Peyer's patch (tissue), 4 donors: ENCODE results near the gene ATP8A1. TPM values are rescaled to one million over a fixed set of nuclear protein-coding genes. Genes with fewer than 3 reads are reported as not detected.
A peak's percentile ranks its signal among the peaks of the same experiment; 100 is the strongest.
"Not testable (repeated sequence)": the region's sequence is repeated elsewhere in the genome, so short reads cannot be mapped to it uniquely, and the experiment has no call there.

Experiments used
- DNase-seq, 3 donors: peaks; one replicate each; pipeline ENCODE4 v3.0.0-alpha.2; 2017 to 2019
- H3K27ac ChIP-seq, 4 donors: fragments of 200-600 bp; sonication (generic); one replicate each; pipeline ENCODE4 v1.5.1; 2016 to 2019
- H3K27me3 ChIP-seq, 2 donors: fragments of 200-600 bp; sonication (generic); one replicate each; pipeline ENCODE4 v1.5.1; 2019
- H3K36me3 ChIP-seq, 3 donors: fragments of 200-600 bp; sonication (generic); one replicate each; pipeline ENCODE4 v1.5.1; 2016 to 2019
- H3K4me1 ChIP-seq, 4 donors: fragments of 200-600 bp; sonication (generic); one replicate each; pipeline ENCODE4 v1.5.1; 2016 to 2019
- H3K4me3 ChIP-seq, 4 donors: fragments of 200-600 bp; sonication (generic); 1 replicate in 3 of 4; 2 replicates in 1 of 4; pipeline ENCODE4 v1.5.1; 2016 to 2019; ENCODE audit warnings: mild to moderate bottlenecking in 1 of 4
- H3K9me3 ChIP-seq, 4 donors: fragments of 200-600 bp; sonication (generic); one replicate each; pipeline ENCODE4 v1.5.1; 2016 to 2019; ENCODE audit warnings: mild to moderate bottlenecking in 1 of 4
- CTCF ChIP-seq, 6 experiments: fragments of 450-650 bp in 4 of 6; fragments of 200-600 bp in 2 of 6; sonication (generic) in 1 of 6; IDR thresholded peaks; one replicate each; pipeline ENCODE4 v1.5.1; 2017 to 2019; ENCODE audit warnings: antibody characterized with exemption in 6 of 6, mild to moderate bottlenecking in 3 of 6, moderate library complexity in 1 of 6
- POLR2A ChIP-seq, 2 donors: fragments of 450-650 bp; IDR thresholded peaks; one replicate each; pipeline ENCODE4 v1.5.1; 2017; ENCODE audit warnings: antibody characterized with exemption in 2 of 2, mild to moderate bottlenecking in 2 of 2, moderate library complexity in 2 of 2
- total RNA-seq, 4 donors: library from RNA; depleted of rRNA; stranded (reverse); fragments of >200 nt; gene quantifications; one replicate each; pipeline ENCODE4 v1.1.0, GENCODE V29; 2016

ATP8A1 gene
- total RNA-seq, 4 donors from 2014 or later: 71.0 to 172 (median 158) TPM

GRCh38 chr4:42654631-42655268 is 2.2 kb downstream of the ATP8A1 start:
- peak overlapping the region in 2 of 4 donors; percentile 16 to 87 for H3K4me3 ChIP-seq
- DNase-seq: peak in 1 of 3 donors; percentile 59
- H3K9me3 ChIP-seq: no peaks in the 10 kb centered on the region
- TF ChIP-seq POLR2A (IDR thresholded peaks at IDR 0.05): no peak
- TF ChIP-seq CTCF (IDR thresholded peaks at IDR 0.05): peak in 2 of 6 experiments; percentile 13 to 15
- peak overlapping the region in 3 of 4 donors; percentile 17 to 48 (median 35) for H3K27ac ChIP-seq
- H3K27me3 ChIP-seq: no peaks in the 10 kb centered on the region
- no peaks in the 10 kb centered on the region for H3K36me3 ChIP-seq
- peaks cover 0 to 31% (median 7%) of the 10 kb centered on the region in 4 donors for H3K4me1 ChIP-seq

GRCh38 chr4:42653626-42654560 is 3.0 kb downstream of the ATP8A1 start:
- no peak for DNase-seq
- no peak overlapping the region for H3K4me3 ChIP-seq

GRCh38 chr4:42652529-42653231 is 4.2 kb downstream of the ATP8A1 start:
- H3K36me3 ChIP-seq, H3K9me3 ChIP-seq, H3K27ac ChIP-seq, DNase-seq, H3K27me3 ChIP-seq, H3K4me3 ChIP-seq: not testable (repeated sequence)
- peaks cover 0 to 24% (median 7%) of the 10 kb centered on the region in 4 donors for H3K4me1 ChIP-seq

More at GRCh38 chr4:42653626-42654560, 3.0 kb downstream of the ATP8A1 start:
- Histone ChIP-seq H3K36me3 (no peaks in the 10 kb centered on the region), H3K9me3 (no peaks in the 10 kb centered on the region), H3K4me1 (peaks cover 0 to 31% (median 7%) of the 10 kb centered on the region in 4 donors), H3K27ac (peak overlapping the region in 2 of 4 donors; percentile 17 to 48), H3K27me3 (no peaks in the 10 kb centered on the region)
- TF ChIP-seq CTCF (IDR thresholded peaks at IDR 0.05): no peak
- no peak for TF ChIP-seq POLR2A (IDR thresholded peaks at IDR 0.05)

GRCh38 chr4:42649870-42650269 is 7.0 kb downstream of the ATP8A1 start:
- H3K27ac ChIP-seq: no peak overlapping the region
- H3K9me3 ChIP-seq: no peaks in the 10 kb centered on the region
- H3K4me3 ChIP-seq: no peak overlapping the region
- no peaks in the 10 kb centered on the region for H3K36me3 ChIP-seq
- no peaks in the 10 kb centered on the region for H3K27me3 ChIP-seq
- H3K4me1 ChIP-seq: peaks cover 0 to 13% (median 3%) of the 10 kb centered on the region in 4 donors
- no peak for DNase-seq
- TF ChIP-seq POLR2A (IDR thresholded peaks at IDR 0.05) (no peak), CTCF (IDR thresholded peaks at IDR 0.05) (no peak)

- TF ChIP-seq CTCF (IDR thresholded peaks at IDR 0.05) (no peak), POLR2A (IDR thresholded peaks at IDR 0.05) (no peak)
- Histone ChIP-seq H3K27me3 (no peaks in the 10 kb centered on the region), H3K27ac (no peak overlapping the region), H3K4me3 (no peak overlapping the region), H3K36me3 (no peaks in the 10 kb centered on the region), H3K4me1 (peaks cover 0 to 3% (median 0%) of the 10 kb centered on the region in 4 donors), H3K9me3 (no peaks in the 10 kb centered on the region)
- no peak for DNase-seq
These were observed 9.8 kb downstream of the ATP8A1 start for GRCh38 chr4:42646999-42647541.
